ENCODE results near the gene TMEM150C. TPM values are rescaled to one million over a fixed set of nuclear protein-coding genes. Genes with fewer than 3 reads are reported as not detected.

TMEM150C gene
- total and polyA plus RNA-seq, 2 of the 4 experiments (the other 2 are of a cell fraction): 0.10 to 0.36 TPM

GRCh38 chr4:82604522-82604921, 42.7 kb upstream of the TMEM150C start:
- H4K20me1 ChIP-seq (ENCODE audit: insufficient read depth, low read length): no peaks in the 10 kb centered on the region
- intact Hi-C loops (cut with micrococcal nuclease): no loop called here

More at GRCh38 chr4:82604522-82604921, 42.7 kb upstream of the TMEM150C start:
- Histone ChIP-seq H3K4me2 (ENCODE audit: low read depth, low read length) (no peak overlapping the region), H3K18ac (ENCODE audit: low read depth, low read length) (no peak overlapping the region), H3K9ac (ENCODE audit: low read depth, low read length) (no peak overlapping the region), H2BK5ac (ENCODE audit: low read depth, low read length, poor library complexity, severe bottlenecking) (no peak overlapping the region), H3K4me3 (ENCODE audit: insufficient read depth, low read depth, low read length) (no peak overlapping the region), H3K4ac (ENCODE audit: low read depth, low read length) (no peak overlapping the region), H2AK9ac (replicated peaks; ENCODE audit: low read depth, low read length, poor library complexity) (no peak overlapping the region), H3K27ac (ENCODE audit: insufficient read depth, low read length) (no peak overlapping the region), H3K27me3 (ENCODE audit: control insufficient read depth, insufficient read depth, low read length) (peaks cover 16% of the 10 kb centered on the region), H2AFZ (replicated peaks; ENCODE audit: low read length, poor library complexity) (no peak overlapping the region), H3K56ac (ENCODE audit: extremely low read depth, insufficient read depth, low read length) (no peak overlapping the region), H3K14ac (replicated peaks; ENCODE audit: low read depth, low read length) (no peak overlapping the region), H4K5ac (ENCODE audit: low read depth, low read length) (no peak overlapping the region), H4K8ac (ENCODE audit: low read depth in 2 of 2, low read length in 2 of 2) (no peak overlapping the region), H2BK120ac (ENCODE audit: low read depth, low read length) (no peak overlapping the region), H3K4me1 (ENCODE audit: control insufficient read depth, insufficient read depth, low read length) (no peaks in the 10 kb centered on the region), H4K91ac (ENCODE audit: insufficient read depth, low read depth, low read length) (no peak overlapping the region), H2BK20ac (ENCODE audit: low read depth, low read length) (no peak overlapping the region), H3K9me3 (ENCODE audit: control insufficient read depth, insufficient read depth, low read length) (no peaks in the 10 kb centered on the region), H3K36me3 (ENCODE audit: control insufficient read depth, insufficient read depth, low read length) (no peaks in the 10 kb centered on the region), H3K9me1 (ENCODE audit: insufficient read depth, low read length) (0 out of 2 replicates have a peak, but pooled peaks cover 4% of the 10 kb centered on the region), H2AK5ac (ENCODE audit: low read depth, low read length) (no peak overlapping the region), H3K23ac (ENCODE audit: low read depth, low read length) (no peak overlapping the region), H2BK15ac (ENCODE audit: low read depth, low read length) (no peak overlapping the region), H3K79me1 (ENCODE audit: low read depth in 1 of 2, low read length in 2 of 2) (no peaks in the 10 kb centered on the region)
- no peak for DNase-seq
- dilution Hi-C loops (cut with HindIII; ENCODE audit: low sequenced_read_pairs, unreplicated experiment) (no loop called here), in situ Hi-C loops (cut with MboI; ENCODE audit: low sequenced_read_pairs) (no loop called here)
- ChIA-PET POLR2A (ENCODE audit: unreplicated experiment) (no interaction called here), CTCF (no interaction called here)
- no CpG with 5 or more reads among the region's 1 CpG for WGBS, 2 experiments (ENCODE audit: extremely low coverage in 2 of 2, insufficient read length in 1 of 2)
- no peak for ATAC-seq (ENCODE audit: low read depth)
- TF ChIP-seq RAD21 (IDR thresholded peaks at IDR 0.05; ENCODE audit: low read length): no peak
- TF ChIP-seq MAZ (IDR thresholded peaks at IDR 0.05; ENCODE audit: borderline replicate concordance, low read depth, low read length): no peak
- no peak for TF ChIP-seq BHLHE40 (IDR thresholded peaks at IDR 0.05; ENCODE audit: low read depth, low read length)
- no peak for TF ChIP-seq MAFK (IDR thresholded peaks at IDR 0.05; ENCODE audit: low read depth, low read length)
- TF ChIP-seq FOS (IDR thresholded peaks at IDR 0.05; ENCODE audit: low read depth, low read length): no peak
- TF ChIP-seq MXI1 (IDR thresholded peaks at IDR 0.05; ENCODE audit: borderline replicate concordance, low read depth, low read length): no peak
- TF ChIP-seq CEBPB (IDR thresholded peaks at IDR 0.05; ENCODE audit: low read depth, low read length): no peak
- TF ChIP-seq, protein P1, sequence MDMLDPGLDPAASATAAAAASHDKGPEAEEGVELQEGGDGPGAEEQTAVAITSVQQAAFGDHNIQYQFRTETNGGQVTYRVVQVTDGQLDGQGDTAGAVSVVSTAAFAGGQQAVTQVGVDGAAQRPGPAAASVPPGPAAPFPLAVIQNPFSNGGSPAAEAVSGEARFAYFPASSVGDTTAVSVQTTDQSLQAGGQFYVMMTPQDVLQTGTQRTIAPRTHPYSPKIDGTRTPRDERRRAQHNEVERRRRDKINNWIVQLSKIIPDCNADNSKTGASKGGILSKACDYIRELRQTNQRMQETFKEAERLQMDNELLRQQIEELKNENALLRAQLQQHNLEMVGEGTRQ (IDR thresholded peaks at IDR 0.05; ENCODE audit: low read depth, low read length): no peak
- no peak for TF ChIP-seq CTCF (conservative IDR thresholded peaks at IDR 0.05; ENCODE audit: low read depth, low read length)
- TF ChIP-seq CHD1 (IDR thresholded peaks at IDR 0.05; ENCODE audit: low read depth, low read length): no peak
- no peak for TF ChIP-seq RCOR1 (IDR thresholded peaks at IDR 0.05; ENCODE audit: insufficient replicate concordance, low read length)
- TF ChIP-seq NFE2L2 (IDR thresholded peaks at IDR 0.05; ENCODE audit: low read depth, low read length): no peak
- TF ChIP-seq RFX5 (IDR thresholded peaks at IDR 0.05; ENCODE audit: low read depth, low read length): no peak
- no peak for TF ChIP-seq POLR2A (IDR thresholded peaks at IDR 0.05; ENCODE audit: low read depth, low read length)
- TF ChIP-seq SMC3 (IDR thresholded peaks at IDR 0.05; ENCODE audit: low read depth, low read length): no peak
- TF ChIP-seq, protein P2, sequence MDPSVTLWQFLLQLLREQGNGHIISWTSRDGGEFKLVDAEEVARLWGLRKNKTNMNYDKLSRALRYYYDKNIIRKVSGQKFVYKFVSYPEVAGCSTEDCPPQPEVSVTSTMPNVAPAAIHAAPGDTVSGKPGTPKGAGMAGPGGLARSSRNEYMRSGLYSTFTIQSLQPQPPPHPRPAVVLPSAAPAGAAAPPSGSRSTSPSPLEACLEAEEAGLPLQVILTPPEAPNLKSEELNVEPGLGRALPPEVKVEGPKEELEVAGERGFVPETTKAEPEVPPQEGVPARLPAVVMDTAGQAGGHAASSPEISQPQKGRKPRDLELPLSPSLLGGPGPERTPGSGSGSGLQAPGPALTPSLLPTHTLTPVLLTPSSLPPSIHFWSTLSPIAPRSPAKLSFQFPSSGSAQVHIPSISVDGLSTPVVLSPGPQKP (IDR thresholded peaks at IDR 0.05; ENCODE audit: borderline replicate concordance, low read depth, low read length): no peak
- no TSS peak for BruUV-seq (replicated peaks)
